Jurkat, Clone E6-1 (cell line): ENCODE measurements around the gene RAB5B. TPM values are rescaled to one million over a fixed set of nuclear protein-coding genes. Genes with fewer than 3 reads are reported as not detected.

Experiments
- DNase-seq: peaks from one replicate; pipeline ENCODE4 v3.0.0-alpha.2; 2011; ENCODE audit warnings: low read depth, low spot score
- H3K4me3 ChIP-seq: 2 replicates; pipeline ENCODE4 v1.5.1; 2011; ENCODE audit warnings: mild to moderate bottlenecking, low read length, control low read depth, moderate library complexity
- polyA plus RNA-seq: library from polyadenylated mRNA; unstranded; fragments of >200 nt; gene quantifications from one replicate; pipeline ENCODE4 v1.2.1, GENCODE V29; 2012; ENCODE audit warnings: missing spikeins; ENCODE audit not compliant: insufficient read length, insufficient read depth

RAB5B gene, protein sequence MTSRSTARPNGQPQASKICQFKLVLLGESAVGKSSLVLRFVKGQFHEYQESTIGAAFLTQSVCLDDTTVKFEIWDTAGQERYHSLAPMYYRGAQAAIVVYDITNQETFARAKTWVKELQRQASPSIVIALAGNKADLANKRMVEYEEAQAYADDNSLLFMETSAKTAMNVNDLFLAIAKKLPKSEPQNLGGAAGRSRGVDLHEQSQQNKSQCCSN
- polyA plus RNA-seq: 37.0 TPM

DNA sequence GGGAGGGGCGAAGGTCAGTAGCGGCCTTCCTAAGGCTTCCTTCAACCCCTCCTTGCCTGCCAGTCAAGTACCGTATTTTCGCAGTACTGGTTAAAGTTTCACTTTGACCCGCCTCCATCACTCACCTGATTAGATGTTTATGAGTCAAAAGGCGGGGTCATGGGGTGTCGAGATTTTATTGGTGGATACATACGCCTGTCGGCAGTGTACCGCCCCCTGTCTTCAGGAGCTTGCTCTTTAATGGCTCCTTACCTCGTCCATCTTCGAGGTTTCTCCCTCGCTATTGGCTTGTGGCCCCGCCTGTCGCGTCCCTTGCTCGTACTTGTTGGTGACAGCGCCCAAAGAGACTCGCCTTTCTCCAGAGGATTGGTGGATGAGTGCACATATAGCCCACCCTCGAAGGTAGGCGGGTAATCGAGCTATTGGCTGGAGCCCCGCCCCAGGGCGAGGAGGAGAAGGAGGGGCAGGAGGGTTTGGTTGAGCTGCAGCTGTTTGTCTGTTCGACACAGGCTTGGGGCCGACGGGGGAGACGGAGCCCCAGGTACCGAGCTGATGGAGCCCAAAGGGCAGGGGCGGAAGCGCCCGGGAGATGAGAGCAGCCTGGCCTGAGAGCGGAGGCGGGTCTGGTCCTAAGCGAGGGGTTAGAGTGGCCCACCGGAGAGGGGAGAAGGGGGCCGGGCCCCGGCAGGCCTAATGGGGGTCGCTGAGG lies at the start of gene RAB5B:
TSS of gene RAB5B (plus strand) at position 480 of the 709 bp plus-strand sequence. CDS start 12,883 bp downstream, outside the sequence.
- peak; percentile 100 for DNase-seq
- peak within 1 kb of the TSS; percentile 83 for H3K4me3 ChIP-seq

DNA sequence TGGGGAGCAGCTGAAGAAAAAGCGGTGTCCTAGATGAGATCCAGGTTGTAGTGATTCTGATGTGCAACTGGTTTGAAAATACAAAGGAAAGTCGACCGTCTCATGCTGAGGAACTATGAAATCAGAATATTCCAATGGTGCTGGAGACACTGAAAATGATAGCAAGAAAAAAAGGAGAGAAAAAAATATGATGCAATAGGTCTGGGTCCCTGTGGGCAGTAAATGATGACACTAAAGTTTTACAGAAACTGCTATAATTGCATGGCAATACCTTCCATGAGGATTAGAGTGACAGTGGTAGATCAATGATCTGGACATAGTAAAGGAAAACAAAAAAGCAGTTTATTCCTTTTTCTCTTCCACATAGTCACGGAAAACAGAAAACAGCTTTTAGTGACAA lies 48.5 kb upstream of the RAB5B start:
- DNase-seq: no peak
- no peak overlapping the region; the same call in 1 of the 2 replicates for H3K4me3 ChIP-seq

DNA sequence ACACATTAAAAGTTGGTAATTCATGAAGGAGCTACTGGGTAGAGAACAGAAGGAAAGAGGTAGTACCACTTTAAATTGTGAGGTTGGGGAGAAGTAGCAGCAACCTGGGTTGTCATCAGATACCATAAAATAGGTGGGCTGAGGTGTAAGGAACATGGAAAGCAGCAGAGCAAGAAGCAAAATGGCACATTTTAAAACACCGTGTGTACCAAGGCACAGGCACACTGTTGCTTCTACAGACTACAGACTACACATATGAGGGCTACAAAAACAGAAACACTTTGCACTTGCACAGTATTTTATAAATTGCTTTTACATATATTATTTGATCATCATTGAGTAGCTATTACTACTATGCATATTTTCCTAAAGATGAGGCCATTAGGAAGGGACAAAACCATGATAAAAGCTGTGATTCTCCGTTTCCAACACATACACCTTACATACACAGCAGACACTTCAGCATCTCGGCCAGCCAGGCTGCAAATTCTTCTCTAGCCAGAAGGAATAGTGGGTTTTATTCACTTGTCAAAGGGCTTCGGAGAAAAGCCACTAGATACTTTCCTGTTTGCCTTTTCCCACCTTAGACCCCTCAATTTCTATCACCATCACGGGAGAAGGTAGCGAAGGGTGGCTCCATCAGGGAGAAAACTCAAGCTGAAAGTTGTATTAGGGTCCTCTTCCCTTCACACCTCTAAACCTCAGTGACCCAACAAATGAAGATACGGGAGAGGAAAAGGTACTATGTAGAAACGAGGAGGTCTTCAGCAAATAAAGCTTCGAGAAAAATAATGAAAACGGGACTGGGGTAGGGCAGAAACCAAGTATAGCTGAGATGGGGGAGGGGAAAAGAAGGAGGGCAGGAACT lies 47.8 kb upstream of the RAB5B start:
- peak; percentile 22 for DNase-seq
- H3K4me3 ChIP-seq: peak overlapping the region; percentile 99

DNA sequence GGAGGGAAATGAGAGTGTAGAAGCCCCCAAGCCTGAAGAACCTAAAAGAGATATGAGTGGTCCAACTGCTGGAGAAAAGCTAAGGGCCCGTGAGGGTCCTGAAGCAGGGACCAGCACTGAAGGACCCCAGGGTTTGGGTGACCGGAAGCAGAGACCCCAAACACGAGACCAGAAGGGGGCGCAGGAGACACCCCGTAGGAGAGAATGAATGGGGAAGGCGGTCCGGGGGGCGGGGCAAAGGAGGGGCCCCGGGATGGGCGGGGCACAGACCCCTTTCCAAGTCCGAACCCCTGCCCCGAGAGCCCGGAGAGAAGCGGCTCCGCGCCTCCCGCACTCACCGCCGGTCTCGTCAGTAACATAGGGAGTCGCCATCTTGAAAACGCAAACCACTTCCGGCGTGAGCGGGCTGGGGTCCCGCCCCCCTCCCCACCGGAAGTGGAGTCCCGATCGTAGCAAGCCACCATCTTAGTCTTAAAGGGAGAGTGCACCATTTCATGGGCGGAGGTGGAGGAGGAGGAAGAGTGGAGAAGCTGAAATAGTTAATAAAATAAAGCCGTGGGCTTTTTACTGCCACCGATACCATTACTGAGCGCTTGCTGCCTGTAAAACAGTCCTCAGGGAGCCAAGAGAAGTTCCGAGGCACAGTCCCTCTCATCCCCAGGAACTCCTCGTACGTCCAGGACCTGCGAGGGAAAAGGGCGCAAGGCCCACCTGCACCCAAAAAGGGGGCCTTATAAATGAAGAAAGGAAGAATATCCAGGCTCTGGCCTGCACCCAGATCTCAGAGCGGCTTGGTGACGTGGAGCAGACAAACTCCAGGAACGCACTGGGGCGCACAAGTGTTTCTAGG lies 46.9 kb upstream of the RAB5B start:
- DNase-seq: peak; percentile 98
- peak overlapping the region; percentile 99 for H3K4me3 ChIP-seq

DNA sequence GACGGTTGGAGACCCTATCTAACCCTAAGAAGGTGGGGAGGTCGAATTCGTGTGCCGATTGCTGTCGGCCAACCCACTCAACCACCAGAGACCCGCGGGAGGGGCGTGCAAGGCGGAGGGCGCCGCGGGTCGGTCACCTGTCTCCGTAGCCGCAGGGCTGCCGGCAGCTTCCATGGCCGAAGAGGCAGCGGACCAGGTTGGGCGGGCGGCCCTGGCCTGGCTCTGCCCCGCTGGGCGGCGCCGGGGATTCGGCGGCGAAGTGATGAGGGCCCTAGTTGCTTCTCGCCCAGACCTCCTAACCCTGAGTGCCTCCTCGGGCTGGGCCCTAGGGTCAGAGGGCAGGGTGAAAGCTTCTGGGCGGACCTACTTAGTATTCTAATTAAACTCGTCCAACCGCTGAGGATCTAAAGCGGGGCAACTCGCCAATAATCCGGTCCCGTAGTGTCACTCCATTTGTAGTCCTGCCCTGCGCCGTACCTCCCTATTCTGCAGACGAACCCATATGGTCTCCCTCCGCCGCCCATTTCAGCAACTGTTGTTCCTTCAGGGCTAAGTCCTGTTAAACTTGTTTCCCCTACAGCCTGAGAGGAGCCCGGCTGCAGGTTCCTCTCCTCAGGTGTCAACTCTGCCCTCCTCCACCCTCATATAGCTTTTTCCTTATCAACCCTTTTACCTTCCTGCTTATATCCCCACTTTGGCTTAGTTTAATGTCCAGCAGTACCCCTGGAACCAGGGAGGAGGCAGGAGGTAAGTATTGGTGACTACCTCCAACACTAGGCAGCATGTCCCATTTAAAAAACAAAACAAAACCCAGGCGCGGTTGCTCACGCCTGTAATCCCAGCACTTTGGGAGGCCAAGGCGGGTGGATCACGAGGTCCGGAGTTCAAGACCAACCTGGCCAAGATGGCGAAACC lies 46.0 kb upstream of the RAB5B start, which contains the start of gene PYM1:
TSS of gene PYM1 (minus strand) at position 307 of the 915 bp plus-strand sequence. CDS start at position 174, 133 bp downstream.
- DNase-seq: peak; percentile 79
- H3K4me3 ChIP-seq: peak within 1 kb of the TSS; percentile 99

DNA sequence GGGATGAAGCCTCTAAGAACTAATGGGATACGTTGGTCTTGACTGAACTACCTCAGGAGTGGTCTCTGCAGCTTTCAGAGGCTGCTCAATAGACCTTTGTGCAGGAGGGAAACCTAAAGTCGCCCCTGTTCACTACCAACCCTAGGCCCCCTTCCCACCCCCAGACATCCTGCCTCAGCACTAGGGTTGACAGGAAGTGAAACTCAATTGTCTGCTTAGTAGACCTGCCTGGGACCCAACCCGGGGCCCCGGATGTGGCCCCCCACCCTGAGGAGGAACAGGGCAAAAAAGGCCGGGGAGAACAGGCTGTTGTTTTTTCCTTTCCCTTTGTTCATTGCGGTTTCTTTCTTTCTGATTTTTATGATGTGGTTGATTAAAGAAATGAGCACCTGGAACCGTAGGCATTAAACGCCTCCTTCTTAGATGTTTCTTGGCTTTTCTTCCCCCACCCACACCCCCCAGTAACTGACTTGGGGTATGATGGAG lies 44.5 kb upstream of the RAB5B start:
- DNase-seq: peak; percentile 99
- H3K4me3 ChIP-seq: peak overlapping the region; percentile 99

DNA sequence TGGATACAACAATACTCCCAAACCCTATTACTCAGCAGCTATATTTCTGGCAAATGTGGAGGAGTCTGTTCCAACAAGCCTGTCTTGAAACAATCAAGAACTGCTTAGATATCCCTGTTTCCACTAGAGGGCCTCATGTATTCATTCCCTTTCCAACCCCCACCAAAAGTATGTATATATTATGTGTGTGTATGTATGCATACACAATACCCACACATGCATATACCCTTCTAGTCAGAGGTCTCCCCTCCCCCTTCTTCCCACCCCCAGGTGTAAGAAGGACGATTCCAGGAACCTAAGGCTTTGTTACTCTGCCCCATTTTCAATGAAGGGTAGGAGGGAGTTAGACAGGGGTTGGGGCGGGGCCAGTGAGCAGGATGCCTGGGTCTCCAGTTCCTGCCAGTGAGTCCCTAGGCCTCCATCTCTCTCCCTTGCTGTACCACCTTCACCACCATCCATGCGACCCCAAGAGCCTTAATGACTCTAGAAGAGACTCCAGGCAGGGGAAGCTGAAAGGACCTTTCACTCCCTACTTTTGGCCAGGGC lies 43.0 kb upstream of the RAB5B start, which contains the start of gene DGKA:
TSS of gene DGKA (plus strand) at position 392 of the 546 bp plus-strand sequence. CDS start 5,342 bp downstream, outside the sequence.
- DNase-seq: peak; percentile 96
- H3K4me3 ChIP-seq: peak within 1 kb of the TSS; percentile 63

DNA sequence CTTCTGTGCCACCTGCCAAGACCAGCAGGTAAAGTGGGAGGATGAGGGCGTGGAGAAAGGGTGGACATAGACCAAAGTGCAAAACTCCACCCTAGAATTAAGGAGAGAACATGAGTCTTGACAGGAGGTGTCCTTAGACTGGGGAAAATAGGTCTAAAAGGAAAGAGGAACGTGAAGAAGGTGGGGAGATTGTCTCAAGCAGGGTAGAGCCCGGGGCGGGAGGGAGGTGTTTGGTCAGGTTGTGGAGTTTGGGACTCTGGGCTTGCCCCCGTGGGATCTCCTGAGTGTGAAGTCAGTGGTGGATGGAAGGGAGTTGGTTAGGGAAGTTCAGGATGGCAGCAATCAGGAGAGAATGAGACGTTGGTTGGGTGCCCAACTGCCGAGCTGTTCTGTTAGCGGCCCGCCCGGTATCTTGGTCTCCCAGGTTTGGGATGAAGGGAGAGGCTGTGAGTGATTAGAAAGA lies 42.5 kb upstream of the RAB5B start:
- no peak for DNase-seq
- peak overlapping the region; percentile 63 for H3K4me3 ChIP-seq

DNA sequence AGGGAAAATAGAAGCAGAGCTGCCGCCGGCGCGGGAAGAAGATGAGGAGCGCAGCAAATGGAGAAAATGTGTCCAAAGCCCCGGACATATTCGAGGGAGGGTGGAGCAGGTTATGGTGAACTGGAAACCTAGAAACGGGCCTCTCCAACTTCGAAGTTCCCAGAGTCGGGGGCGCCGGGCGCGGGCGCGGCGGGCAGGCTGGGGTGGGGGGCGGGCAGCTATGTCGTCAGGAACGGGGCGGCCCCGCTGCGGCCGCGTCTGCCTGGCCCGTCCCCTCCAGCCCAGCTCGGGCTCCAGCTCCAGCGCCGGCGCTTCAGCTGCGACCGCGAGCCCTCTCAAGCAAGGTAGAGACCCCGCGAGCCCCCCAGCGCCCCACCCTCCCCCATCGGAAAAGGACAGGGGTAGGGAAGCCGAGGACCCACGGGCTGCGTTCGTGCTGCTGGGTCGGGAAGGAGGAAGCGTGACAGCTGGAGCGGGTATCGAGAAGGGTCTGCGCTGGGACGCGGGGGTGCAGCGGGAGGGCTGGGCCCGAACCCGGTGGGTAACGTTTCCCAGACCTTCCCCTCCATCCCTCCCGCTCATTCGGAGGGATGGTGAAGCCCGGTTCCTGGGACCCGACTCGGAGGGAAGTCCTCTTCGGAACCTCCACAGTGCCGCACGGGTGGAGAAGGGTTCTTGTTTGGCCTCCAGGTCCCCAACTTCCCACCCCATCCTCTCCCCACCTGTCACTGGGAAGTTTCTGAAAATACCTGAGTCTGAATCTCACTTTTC lies 41.9 kb upstream of the RAB5B start:
- no peak for DNase-seq
- H3K4me3 ChIP-seq: peak overlapping the region; percentile 63

DNA sequence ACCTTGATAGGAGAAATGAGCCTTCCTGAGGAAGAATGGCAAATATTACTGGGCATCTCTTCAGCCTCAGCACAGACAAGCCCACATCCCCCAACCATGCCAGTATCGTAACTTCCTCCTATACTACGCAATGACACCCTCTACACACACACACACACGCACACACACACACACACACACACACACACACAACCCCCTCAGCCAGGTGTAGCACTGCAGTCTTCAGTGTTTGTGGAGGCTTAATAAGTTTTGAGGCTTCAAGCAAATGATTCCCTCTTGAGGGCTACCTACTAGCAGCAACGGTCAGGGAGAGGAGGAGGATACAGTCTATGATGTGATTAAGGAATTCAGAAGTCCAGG lies 41.3 kb upstream of the RAB5B start:
- H3K4me3 ChIP-seq: peak overlapping the region; percentile 63
- DNase-seq: peak; percentile 55

DNA sequence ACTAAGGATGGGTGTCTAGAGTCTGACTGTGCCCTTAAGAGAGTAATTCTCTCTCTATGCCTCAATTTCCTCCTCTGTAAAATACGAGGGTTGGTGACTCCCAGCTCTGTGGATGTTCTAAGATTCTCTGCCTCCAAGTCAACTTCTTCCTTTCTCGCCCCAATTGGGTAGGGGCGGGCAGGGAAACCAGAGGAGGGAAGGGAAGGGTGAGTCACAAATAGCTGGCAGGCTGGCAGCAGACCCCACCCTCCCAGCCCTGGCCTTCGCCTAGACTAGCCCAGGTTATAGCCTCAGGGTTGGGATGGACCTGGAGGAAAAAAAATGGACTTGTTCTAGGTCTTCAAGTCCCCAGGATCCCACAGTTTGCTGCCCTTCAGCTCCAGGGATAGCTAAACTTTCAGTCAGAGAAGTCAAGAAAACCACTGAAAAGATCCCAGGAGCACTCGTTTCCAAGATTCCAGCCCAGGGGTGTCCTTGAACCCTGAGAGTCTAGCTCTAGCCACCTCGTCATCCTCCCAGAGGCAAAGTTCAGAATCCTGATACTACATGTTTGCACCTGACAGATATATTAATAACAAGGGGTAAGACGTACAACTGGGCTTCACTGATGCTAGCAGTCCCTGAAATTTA lies 40.6 kb upstream of the RAB5B start:
- H3K4me3 ChIP-seq: no peak overlapping the region

DNA sequence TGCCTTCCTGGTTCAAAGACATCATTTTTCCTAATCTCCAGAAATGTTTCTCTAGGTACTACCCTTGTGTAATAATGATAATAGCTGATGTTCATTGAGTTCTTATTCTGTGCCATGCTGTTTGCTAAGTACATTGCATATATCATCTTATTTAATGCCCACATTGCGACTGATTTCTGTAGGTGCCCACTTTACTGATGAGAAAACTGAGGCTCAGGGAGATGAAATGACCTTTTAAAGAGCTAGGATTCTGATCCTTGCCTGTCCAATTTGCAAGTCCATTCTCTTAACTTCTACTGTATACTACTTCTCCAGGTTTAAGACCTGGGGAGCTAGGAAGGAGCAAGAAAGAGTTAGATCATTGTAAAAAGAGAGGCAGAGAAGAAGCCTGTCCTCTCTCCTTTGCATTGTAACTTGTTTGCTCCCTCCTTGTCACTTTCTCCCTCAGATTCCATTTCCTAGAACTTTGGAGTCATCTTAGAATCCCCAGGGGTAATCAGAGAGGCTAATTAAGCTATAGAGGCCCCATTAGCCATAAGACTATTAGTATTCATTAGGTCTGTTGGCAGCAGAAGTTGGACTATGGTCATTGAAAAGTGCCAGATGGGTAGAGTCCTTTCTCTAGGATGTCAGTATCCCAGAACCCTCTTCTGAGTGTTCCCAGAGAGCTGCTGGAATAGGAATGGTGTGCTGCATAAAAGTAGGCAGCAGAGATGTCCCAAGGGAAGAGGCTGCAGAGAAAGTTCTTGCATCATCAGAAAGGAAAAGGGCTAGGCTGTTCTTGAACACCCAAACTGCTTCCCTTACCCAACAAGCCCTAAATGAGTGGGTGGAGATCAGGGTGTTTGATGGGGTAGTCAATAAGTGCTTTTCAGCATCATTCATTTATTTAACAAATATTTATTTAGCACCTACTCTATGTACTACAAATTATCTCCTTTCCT lies 39.8 kb upstream of the RAB5B start:
- no peak for DNase-seq
- H3K4me3 ChIP-seq: no peak overlapping the region

More for the DNA sequence above, 40.6 kb upstream of the RAB5B start:
- DNase-seq: no peak

DNA sequence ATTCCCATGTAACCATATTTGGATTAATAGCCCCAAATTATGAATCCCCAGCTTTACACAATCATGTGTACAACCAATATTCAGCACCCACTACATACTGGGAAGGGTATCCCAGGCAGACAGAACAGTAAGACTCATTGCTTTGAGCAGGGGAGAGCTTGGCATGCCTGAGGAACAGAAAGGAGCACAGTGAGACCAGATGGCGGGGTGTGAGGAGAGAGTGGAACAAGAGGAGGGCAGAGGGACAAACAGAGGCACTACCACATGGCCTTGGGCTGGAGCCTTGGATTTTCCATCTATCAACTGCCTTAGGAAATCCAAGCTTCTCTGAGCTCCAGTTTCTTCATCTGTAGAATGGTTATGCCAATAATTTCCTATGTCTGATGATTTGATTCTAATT lies 39.1 kb upstream of the RAB5B start:
- H3K4me3 ChIP-seq: no peak overlapping the region
- DNase-seq: no peak

DNA sequence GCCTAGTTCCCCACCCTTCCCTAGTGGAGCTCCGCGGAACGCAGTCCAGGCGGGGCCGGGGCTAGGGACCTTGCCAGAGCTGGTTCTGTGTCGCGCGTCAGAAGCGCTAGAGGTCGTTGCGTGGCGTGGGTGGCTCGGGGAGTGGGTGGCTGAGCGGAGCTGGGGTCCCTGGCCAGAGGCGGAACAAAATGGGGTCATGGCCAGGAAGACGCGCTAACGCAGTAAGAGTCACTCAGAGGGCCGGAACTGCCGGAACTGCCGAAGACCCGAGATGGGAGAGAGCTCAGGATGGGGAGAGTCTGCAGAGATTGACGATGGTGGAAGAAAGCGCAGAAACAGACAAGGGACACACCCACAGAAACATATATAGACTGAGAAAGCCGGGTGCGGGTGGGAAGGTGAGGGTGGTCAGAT lies 38.1 kb upstream of the RAB5B start:
- H3K4me3 ChIP-seq: no peak overlapping the region

DNA sequence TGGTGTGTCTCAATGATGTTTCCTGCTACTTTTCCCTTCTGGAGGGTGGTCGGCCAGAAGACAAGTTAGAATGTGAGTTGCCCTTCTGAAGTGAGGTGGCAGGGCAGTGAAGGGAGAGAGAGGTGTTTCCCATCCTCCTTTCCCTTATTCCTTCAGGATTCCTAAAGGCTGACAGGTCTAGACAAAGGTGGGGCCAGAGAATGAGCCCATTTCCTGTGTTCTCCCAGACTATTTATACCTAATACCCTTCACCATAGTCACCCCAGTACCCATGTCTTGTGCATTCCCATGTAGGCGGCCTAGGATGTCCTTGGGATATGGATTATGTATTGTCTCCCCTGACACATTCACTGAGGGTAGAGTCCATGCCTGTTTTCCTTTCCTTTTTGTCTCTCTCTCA lies 35.9 kb upstream of the RAB5B start:
- no peak overlapping the region for H3K4me3 ChIP-seq
- DNase-seq: no peak

More for the DNA sequence above, 38.1 kb upstream of the RAB5B start:
- DNase-seq: no peak
